GM18511 (cell line): ENCODE data around the gene CELF3.
"Not testable (repeated sequence)": the region's sequence is repeated elsewhere in the genome, so short reads cannot be mapped to it uniquely, and the experiment has no call there.

Source experiments
- ATAC-seq: cut with Tn5 transposase; IDR thresholded peaks from one replicate; pipeline ENCODE4 v1.9.1; 2021; ENCODE audit warnings: mild to moderate bottlenecking, moderate library complexity; ENCODE audit not compliant: unreplicated experiment

CELF3 gene

GRCh38 chr1:151716771-151717631 is at the start of gene CELF3:
Gene CELF3, minus strand, starts transcription at chr1:151716803. Its CDS starts 783 bp downstream, at chr1:151716020.
- no peak for ATAC-seq

DNA sequence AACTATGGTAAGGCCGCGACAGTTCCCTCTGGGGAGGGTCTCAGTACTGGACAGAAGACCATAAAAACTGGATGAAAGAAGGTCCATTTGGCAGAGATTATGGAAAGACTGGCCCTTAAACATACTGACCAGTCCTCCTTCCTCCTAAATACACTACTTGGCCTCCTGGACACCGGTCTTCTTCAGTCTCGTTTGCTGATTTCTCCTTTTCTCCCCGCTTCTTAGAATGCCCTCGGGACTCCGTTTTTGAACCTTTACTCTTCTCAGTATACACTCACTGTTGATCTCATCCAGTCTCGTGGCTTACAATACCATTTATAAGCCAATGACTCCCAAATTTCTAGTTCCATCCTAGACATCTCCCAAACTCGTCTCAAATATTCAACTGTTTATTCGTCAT is 47.4 kb upstream of the CELF3 start:
- ATAC-seq = no peak

DNA sequence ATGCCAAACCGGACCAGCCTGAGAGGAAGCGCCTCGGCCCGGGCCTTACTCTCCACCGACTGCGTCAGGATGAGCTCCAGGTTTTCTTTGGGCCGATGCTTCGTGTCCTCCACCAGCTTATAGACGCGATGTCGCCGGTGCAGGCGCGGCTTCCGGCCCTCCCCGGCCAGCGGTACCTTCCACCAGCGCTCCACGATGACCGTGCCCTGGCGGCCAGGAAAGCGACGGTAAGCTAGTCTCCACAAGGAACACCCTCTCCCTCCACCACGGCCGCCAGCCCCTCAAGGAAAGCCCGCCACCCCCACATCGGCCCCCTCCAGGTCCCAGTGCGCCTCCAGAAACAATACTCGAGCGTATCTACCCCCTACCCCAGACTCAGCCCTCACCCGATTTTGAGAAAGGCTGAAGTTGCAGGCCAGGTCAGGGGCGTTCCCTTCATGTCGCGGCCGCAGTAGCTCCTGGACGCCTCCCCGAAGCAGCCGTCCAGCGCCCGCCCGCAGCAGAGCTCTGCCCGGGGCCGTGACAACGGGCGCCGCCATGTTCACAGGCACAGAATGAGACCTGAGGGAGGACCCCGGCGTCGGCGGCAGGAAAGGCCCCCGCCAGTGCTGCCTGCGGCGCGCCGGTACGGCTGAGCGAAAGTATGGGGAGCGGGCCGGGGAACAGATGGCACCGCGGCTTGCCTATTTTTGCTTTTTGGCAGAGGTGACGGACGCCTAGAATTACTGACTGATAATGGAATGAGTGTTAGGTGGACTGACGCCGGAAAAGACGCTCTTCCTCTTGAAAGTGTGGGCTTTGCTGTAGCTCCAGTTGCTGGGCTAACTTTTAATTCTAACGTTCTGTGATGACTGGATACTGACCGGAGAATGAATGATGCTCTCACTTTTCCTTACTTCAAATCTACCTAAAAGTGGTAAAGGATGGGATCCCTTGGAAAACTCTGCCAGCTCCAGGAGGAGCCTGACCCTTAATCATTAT is 46.6 kb upstream of the CELF3 start, which contains the start of gene MRPL9:
Gene MRPL9, minus strand, starts transcription at position 556 of the 981 bp plus-strand sequence. Its CDS starts 17 bp downstream, at position 539.
- peak; percentile 98 for ATAC-seq

- no peak for ATAC-seq
Measured at GRCh38 chr1:151760597-151761385, 44.2 kb upstream of the CELF3 start.

GRCh38 chr1:151759241-151759640 is 42.6 kb upstream of the CELF3 start:
- ATAC-seq = no peak

DNA sequence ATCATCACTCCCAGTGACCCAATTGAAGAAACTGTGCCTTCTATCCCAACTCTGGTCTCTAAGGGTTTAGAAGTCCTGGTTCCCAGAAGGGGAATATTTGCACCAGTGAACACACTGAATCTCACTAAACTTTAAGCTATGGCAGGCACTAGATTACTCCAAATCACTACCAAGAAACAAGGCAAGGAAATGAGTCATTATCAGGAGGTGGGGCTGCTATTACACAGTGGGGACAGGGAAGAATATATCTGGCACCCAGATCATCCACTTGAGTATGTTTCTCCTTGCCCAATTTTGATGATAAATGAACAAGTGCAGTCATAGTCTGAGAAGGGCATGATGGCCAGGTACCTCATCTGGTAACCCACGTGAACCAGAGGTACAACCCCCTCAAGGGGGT is 39.7 kb upstream of the CELF3 start:
- ATAC-seq = no peak

DNA sequence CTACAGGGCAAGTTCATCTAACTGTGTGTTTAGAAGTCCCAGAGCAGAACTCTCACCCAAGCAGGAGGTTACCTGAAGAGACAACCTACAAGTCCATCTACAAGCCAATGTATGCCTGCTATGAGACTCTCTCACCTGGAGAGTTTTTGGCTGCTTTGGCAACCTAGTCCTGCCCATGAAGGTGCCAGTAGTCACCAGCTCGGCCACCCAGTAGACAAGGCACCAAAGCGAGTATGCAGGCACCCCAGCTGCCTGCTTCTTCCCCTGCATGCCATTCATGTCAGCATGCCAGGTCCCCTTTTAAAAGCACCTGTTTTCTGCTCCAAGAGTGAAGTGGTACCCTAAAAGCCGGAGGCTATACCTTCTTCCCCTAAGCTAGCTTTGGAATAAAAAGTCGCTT is 24.9 kb upstream of the CELF3 start:
- no peak for ATAC-seq

DNA sequence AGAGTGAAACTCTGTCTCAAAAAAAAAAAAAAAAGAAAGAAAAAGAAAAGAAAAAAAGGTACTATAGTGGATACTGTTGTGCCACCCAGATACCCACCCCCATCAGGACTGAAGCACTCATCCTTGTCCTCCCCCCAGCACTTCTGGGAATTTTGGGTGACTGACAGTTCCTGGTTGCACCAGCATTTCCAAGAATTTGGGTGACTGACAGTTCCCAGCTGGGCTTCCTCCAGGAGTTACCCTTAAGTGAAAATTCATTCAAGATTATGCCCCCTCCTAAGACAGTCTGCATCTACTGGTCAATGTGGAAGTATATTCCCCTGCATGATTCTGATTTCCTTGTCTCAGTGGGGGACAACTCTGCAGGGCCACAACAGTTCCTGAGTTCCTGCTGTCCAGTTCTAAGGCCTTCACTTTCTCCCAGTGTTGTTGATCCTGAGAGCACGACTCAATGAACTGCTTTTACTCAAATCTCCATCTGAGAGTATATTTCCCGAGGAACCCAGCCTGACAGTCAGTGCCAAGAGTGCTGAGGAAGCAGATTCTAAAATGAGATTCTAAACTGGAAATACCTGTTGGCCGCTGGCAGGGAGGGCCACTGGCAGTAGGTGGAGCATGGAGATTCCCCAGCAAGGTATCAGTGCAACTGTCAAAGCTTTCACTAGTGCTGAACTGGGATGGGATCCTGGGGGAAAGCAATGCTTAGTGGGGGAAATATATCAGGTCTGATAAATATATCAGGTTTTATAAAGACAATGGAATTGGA is 23.2 kb upstream of the CELF3 start:
- ATAC-seq = no peak

- ATAC-seq = no peak
Measured at GRCh38 chr1:151737479-151737878, 20.9 kb upstream of the CELF3 start.

- no peak for ATAC-seq
Measured at GRCh38 chr1:151737026-151737425, 20.4 kb upstream of the CELF3 start.

- ATAC-seq = not testable (repeated sequence)
Measured at GRCh38 chr1:151733995-151734394, 17.4 kb upstream of the CELF3 start.

DNA sequence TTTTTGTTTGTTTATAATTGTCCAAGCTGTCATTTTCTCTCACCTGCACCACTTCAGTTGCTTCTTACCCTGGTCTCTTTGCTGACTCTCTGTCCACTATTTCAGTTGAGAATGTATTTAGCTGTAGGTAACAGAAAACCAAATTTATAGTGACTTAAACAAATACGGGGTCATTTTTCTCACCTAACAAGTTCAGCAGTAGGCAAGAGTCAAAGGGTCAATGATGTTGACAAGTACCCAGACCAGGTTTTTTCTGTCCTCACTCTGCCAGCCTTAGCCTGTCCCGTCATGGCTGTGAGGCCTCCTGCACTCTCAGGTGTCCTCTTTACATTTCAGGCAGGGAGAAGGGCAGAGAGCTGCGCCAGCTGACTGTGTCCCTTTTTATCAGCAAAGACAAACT is 16.5 kb upstream of the CELF3 start:
- no peak for ATAC-seq

DNA sequence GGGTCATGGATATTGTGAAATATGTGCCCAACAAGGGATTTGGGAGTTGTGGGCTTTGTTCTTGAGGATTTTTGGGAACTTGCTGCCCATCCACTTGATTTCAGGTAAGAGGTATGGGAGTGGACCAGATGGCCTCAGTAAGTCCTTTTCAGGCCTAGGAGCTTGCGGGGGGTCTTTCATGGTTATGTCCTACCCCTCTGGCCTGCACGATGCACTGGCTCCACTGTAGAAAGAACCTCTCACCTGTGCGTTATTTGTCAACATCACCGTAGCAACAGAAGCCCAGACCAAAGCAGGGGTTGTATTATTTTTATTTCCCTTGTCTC is 13.3 kb upstream of the CELF3 start:
- no peak for ATAC-seq

DNA sequence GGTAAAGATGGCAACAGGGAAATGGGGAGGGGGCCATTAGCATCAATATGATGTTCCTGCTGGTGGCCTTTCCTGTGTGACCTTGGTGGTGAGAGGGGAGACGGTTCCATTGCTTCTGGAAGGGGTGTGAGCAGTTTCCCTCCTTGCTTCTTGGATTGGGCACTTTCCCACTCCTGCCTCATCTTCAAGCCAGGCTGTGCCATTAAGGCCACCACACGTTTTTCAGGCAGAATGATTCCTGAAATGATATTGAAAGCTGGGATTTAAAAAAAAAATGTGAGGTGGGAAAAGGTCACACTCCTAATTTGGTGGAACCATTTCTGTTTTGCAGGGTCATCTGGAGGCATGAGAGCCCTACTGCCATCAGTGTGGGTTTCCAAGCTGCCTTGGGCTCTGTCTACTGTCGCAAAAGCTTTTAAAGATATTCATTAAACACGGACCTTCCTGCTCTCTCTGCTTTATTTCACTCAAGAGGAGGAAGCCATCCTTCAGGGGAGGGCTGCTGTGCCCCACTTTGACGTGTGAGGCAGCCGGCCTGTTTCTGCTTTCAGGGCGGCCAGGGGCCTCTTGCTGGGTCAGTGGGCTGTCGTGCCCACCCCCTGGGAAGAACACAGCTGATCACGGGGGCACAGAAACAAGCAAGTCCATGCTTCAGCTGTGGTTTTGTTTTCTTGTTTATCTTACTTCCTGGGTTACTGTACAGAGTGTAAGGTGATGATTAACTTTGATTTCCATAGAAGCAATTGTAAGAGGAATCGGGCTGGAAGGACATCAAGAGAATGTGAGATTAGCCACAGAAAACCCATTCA is 12.8 kb upstream of the CELF3 start:
- ATAC-seq = no peak

- ATAC-seq = no peak
Measured at GRCh38 chr1:151728151-151729054, 11.8 kb upstream of the CELF3 start.

DNA sequence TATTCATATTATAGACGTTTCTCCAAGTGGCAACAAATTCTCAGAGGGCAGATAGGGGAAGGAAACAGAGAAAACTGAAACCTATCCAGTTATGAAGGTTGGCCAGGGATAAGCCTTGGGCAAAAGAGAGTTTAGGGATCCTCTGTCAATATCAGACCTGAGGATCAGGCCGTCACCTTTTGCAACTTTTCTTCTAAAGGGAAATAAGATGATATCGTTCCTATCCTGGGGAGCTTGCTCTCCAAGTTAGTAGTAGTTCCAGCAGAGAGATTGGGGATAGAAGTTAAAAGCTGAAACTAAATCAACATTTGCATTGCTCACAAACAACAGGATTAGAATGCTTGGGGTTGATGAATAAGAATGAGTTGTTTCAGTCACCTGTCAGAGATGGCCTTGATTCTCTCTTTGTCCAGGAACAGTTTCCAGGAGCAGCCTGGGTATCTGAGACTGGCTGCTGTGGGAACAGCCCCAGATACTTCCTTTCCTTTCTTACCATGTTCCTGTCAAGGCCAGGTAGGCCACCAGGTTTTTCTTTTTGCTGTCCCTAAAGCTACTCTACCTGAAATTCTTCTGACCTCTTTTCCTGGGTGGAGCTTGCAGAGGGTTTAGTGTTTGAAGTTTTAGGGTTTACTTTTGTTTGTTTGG is 7.2 kb upstream of the CELF3 start:
- no peak for ATAC-seq

- no peak for ATAC-seq
Measured at GRCh38 chr1:151721788-151722510, 5.3 kb upstream of the CELF3 start.
